Measurements from ENCODE around the gene ENO1. TPM values are rescaled to one million over a fixed set of nuclear protein-coding genes. Genes with fewer than 3 reads are reported as not detected.

ENO1 gene
- total and polyA plus RNA-seq, 2 donors (not counting 3 experiments of a cell fraction or from before 2014, with no cell fraction given), result 1,111 to 1,593 TPM

DNA sequence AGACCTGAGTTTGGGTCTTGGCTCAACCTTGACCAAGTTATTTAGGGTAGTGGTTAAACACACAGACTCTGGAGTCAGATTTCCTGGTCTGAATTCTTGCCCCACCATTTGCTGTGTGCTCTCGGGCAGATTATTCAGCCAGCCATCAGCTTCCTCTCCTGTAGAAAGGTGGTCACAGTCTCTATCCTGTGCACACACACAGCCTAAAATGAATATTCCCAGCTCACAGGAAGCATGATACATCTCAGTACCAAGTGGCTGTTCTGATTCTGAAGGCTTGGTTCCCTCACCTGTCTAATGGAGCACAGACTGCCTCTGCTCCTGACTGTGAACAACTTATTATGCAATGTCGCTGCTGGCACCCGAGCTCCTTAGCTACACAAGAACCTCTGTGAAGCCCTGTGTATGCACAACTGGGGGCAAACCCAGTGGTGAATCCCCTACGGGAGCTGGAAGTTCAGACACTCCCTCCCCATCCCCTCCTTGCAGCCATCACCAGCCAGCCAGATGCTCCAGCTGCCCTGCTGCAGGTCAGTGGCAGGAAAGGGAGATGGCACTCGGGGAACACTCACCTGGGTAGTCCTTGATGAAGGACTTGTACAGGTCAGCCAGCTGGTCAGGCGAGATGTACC lies 13.7 kb downstream of the ENO1 start:
- H3K36me3 ChIP-seq (ENCODE audit: control insufficient read depth in 2 of 2, extremely low read depth in 1 of 2, insufficient read depth in 2 of 2, low read length in 2 of 2), result peaks cover 54 to 74% of the 10 kb centered on the region in 2 experiments
- no peaks in the 10 kb centered on the region for H4K20me1 ChIP-seq (replicated peaks; ENCODE audit: control insufficient read depth, extremely low read depth, insufficient read depth, low read length)
- peaks cover 40% of the 10 kb centered on the region for H3K79me2 ChIP-seq (ENCODE audit: control insufficient read depth, insufficient read depth, low read length)
- intact Hi-C loops (cut with micrococcal nuclease) (no loop called here), dilution Hi-C loops (cut with MboI; ENCODE audit: extremely low pct_ligation_motif_present, low sequenced_read_pairs) (no loop called here)
- H3K9me3 ChIP-seq (replicated peaks; ENCODE audit: control insufficient read depth, insufficient read depth, low read length), result no peaks in the 10 kb centered on the region
- no TSS peak for BruUV-seq (replicated peaks)
- DNase-seq (ENCODE audit: low read depth, low spot score) (no peak), FAIRE-seq (no peak)
- no peak overlapping the region for H2AFZ ChIP-seq (ENCODE audit: low read depth, low read length)
- H3K4me1 ChIP-seq (ENCODE audit: control insufficient read depth, extremely low read depth, insufficient read depth, low read length), result peaks cover 9% of the 10 kb centered on the region
- POLR2A ChIA-PET, result interaction anchor here (1.7 kb wide), 1 partner anchor 9 kb away, joined by 8 read pairs; no protein-coding TSS in a partner anchor
- no peak overlapping the region for H3K9ac ChIP-seq (replicated peaks; ENCODE audit: extremely low read depth, insufficient read depth, low read length)
- no peaks in the 10 kb centered on the region for H3K9me1 ChIP-seq (replicated peaks; ENCODE audit: control insufficient read depth, extremely low read depth, insufficient read depth, low read length)
- CTCF ChIA-PET, result interaction anchor here (1.3 to 8.0 kb wide), 4 partner anchors 10 to 140 kb away, joined by 8 to 71 read pairs (median 16); partner anchors contain the start of gene ENO1
- H3K4me2 ChIP-seq (ENCODE audit: insufficient read depth, low read length), result no peak overlapping the region
- TF ChIP-seq MYC (IDR thresholded peaks at IDR 0.05; ENCODE audit: low read depth, low read length) (no peak), FOS (IDR thresholded peaks at IDR 0.05; ENCODE audit: borderline replicate concordance, insufficient read depth, low read length) (no peak), POLR2A (IDR thresholded peaks at IDR 0.05; ENCODE audit: low read depth, low read length) (no peak), POLR2AphosphoS5 (IDR thresholded peaks at IDR 0.05; ENCODE audit: insufficient read depth, low read depth, low read length) (peak; percentile 9)
- TF ChIP-seq, protein P1, sequence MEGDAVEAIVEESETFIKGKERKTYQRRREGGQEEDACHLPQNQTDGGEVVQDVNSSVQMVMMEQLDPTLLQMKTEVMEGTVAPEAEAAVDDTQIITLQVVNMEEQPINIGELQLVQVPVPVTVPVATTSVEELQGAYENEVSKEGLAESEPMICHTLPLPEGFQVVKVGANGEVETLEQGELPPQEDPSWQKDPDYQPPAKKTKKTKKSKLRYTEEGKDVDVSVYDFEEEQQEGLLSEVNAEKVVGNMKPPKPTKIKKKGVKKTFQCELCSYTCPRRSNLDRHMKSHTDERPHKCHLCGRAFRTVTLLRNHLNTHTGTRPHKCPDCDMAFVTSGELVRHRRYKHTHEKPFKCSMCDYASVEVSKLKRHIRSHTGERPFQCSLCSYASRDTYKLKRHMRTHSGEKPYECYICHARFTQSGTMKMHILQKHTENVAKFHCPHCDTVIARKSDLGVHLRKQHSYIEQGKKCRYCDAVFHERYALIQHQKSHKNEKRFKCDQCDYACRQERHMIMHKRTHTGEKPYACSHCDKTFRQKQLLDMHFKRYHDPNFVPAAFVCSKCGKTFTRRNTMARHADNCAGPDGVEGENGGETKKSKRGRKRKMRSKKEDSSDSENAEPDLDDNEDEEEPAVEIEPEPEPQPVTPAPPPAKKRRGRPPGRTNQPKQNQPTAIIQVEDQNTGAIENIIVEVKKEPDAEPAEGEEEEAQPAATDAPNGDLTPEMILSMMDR (IDR thresholded peaks at IDR 0.05; ENCODE audit: extremely low read depth in 1 of 2, insufficient read depth in 1 of 2, low read depth in 1 of 2, low read length in 2 of 2), result no peak
- no peaks in the 10 kb centered on the region for H3K27me3 ChIP-seq (ENCODE audit: control insufficient read depth in 2 of 2, insufficient read depth in 2 of 2, low read length in 2 of 2)
- H3K4me3 ChIP-seq (replicated peaks in 1 of 3; ENCODE audit: insufficient read depth in 1 of 3, low read depth in 1 of 3, low read length in 3 of 3), result no peak overlapping the region
- no peak overlapping the region for H3K27ac ChIP-seq (ENCODE audit: insufficient read depth, low read depth, low read length)

Data from endothelial cell of umbilical vein (primary cell).